HG02798 (cell line): ENCODE measurements around the gene DNAH9.

ENCODE experiments used
- ATAC-seq: cut with Tn5 transposase; IDR thresholded peaks from one replicate; pipeline ENCODE4 v1.9.1; 2021; ENCODE audit warnings: mild to moderate bottlenecking; ENCODE audit not compliant: unreplicated experiment, poor library complexity

DNAH9 gene

GRCh38 chr17:11583306-11583992 lies 14.8 kb upstream of the DNAH9 start:
- no peak for ATAC-seq

GRCh38 chr17:11589716-11590115 lies 8.6 kb upstream of the DNAH9 start:
- ATAC-seq, result no peak

DNA sequence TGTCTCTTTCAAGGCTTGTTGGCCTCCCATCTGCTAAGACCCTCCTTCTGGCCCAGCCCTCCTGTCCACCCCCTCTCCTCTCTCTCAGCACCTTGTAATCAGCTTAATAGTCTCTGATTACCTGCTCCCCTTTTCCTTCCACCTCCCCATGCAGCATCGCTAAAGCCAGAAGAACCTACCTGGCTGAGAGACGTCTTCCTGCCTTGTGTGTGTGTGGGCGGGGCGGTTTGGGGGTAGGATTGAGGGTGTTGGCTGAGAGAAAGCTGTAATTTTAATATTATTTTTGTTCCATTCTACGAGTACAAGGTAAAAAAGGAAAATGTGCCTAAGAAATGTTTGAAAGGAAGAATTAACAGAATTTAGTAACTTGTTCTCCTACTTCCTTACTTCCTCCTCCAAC lies 3.4 kb downstream of the DNAH9 start:
- ATAC-seq, result no peak

DNA sequence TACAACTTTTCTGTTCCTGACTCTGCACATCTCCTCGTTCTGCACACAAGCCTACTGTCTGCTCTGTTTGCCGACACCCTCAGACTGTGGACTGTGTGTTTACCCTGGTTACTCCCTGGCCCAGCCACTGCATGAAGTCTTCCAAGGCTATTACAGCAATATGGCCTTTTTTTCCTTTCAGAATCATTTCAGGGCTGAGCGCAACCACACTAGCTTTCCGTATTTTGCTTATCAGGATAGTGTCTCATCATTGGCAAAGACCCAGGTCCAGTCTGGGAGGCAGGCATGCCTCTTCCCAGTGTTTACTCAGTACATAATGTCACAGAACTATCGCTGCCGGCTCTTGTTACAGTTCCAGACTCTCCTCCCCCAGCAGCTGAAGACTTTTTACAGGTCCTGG lies 10.1 kb downstream of the DNAH9 start:
- ATAC-seq, result no peak

DNA sequence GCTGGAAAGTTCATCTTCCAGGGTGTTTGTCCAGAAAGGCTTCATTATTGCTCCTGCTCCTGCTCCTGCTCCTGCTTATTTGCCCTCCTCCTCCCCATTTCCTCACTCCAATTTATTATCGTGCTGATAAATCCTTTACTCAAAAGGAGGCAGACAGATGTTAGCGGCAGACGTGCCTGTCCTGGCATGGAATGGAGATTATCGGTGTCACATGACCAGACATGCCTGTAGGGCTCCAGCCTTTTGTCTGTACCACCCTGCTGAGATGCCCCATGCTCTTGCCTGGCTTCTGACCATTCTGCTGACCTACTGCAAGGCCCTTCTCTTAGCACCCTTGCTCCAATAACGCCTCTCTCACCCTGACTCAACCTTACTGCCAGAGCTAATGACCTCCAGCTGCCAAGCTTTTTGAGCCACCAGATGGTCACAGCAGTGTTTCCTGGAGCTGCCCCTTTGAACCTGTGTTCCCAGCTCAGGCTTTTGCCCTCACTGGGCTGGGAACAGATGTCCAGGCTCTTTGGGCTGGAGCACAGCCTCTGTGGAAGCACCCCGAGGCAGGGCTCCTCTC lies 12.8 kb downstream of the DNAH9 start:
- no peak for ATAC-seq

GRCh38 chr17:11612956-11613355 lies 14.7 kb downstream of the DNAH9 start:
- ATAC-seq, result no peak

DNA sequence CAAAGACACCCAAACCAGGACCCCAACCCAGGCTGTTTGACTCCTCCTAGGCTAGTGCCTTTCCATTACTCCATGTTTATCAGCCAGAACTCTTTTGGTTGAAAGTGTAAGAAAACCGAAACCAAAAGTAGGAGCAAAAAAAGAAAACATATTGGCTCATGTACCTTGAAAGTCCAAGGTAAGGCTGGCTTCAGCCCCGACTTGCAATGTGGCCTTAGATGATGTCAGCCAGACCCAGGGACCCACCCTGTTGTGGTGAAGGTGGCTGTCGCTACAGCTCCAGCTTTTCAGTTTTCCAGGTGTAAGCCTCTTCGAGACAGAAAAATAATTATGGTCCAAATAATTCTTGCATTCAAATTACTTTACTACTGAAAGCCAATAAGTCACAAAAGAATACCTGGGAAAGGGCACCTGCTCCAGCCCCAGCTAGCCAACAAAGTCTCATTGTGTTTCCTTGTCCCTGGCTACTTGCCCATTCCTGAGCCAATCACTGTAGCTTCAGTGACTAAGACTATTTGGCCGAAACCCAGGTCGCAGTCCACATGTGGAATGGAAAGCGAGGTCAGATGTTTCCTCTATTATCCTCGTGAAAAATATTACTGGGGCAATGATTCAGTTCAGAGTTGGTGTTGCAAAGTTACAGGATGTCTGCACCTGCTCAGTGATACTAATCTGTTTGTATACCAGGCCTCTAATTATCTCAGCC lies 20.7 kb downstream of the DNAH9 start:
- no peak for ATAC-seq

GRCh38 chr17:11622492-11622891 lies 24.2 kb downstream of the DNAH9 start:
- no peak for ATAC-seq

- ATAC-seq, result no peak
Observed at GRCh38 chr17:11624976-11625375, 26.7 kb downstream of the DNAH9 start.

GRCh38 chr17:11625878-11626277 lies 27.6 kb downstream of the DNAH9 start:
- ATAC-seq, result no peak

DNA sequence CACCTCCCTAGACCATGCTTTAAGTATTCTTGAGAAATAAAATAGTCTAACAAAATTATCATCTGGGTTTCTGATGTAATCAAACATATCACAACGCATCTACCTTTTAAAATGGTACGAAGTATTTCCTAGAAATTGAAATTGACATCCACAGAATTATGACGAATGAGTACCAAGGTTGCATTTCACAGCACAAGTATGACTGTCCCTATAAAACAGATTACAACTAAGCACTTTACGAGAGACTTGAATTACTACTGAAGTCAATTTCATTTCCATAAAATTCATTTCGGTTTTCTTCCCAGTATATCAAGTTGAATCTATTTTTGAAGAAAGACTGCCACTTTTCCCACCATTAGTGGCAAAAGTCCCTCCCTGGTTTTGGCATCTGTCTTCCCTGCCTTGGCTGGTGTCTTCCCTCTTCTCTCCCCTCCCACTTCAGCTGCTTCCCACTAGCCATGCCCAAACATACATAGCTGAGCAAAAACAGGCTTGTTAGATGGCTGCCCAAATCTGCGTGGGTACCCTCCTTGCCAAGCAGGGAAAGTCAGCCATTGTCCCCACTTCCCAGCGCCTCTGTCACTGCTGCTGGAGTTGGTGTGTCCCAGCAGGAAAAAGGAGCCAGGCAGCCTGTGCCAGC lies 29.2 kb downstream of the DNAH9 start:
- no peak for ATAC-seq

- ATAC-seq, result no peak
Observed at GRCh38 chr17:11628374-11628773, 30.1 kb downstream of the DNAH9 start.

- no peak for ATAC-seq
Observed at GRCh38 chr17:11628831-11629230, 30.6 kb downstream of the DNAH9 start.

GRCh38 chr17:11636771-11637170 lies 38.5 kb downstream of the DNAH9 start:
- ATAC-seq, result no peak

DNA sequence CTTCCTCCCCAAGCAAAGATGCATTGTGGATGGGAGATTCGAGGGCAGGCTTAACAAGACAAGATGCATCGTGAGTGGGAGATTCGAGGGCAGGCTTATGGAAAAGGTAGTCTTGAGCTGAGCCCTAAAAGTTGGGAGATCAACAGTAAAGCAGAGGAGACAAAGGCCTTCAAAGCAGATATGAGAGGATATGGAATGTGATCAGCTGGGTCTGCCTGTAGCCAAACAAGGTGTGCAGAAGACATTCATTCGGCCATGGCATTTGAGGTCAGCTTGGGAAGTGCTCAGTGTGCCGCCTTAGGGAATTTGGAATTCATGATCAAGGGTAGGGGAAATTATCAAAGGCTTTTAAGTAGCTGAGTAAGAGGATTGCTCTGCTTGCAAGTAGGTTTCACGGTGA lies 39.5 kb downstream of the DNAH9 start:
- ATAC-seq, result no peak

DNA sequence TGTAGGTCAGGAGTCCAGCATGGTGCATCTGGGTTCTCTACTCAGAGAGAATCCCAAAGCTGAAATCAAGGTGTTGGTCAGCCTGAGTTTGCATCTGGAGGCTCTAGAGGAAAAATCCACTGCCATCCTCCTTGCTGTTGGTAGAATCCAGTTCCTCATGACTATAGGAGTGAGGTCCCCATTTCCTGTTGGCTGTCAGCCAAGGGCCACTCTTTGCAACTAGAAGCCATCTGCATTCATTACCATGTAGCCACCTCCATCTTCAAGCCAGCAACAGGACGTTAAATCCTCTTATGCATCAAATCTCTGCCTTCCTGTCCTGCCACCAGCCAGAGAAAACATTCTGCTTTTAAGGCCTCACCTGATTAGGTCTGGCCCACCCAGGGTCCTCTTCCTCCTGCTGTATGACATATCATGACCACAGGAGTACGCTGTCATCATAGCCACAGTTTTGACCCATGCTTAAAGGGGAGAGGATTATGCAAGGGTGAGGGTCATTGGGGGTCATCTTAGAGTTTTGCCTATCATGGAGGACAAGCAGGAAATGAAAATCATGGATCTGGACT lies 40.5 kb downstream of the DNAH9 start:
- ATAC-seq, result no peak

DNA sequence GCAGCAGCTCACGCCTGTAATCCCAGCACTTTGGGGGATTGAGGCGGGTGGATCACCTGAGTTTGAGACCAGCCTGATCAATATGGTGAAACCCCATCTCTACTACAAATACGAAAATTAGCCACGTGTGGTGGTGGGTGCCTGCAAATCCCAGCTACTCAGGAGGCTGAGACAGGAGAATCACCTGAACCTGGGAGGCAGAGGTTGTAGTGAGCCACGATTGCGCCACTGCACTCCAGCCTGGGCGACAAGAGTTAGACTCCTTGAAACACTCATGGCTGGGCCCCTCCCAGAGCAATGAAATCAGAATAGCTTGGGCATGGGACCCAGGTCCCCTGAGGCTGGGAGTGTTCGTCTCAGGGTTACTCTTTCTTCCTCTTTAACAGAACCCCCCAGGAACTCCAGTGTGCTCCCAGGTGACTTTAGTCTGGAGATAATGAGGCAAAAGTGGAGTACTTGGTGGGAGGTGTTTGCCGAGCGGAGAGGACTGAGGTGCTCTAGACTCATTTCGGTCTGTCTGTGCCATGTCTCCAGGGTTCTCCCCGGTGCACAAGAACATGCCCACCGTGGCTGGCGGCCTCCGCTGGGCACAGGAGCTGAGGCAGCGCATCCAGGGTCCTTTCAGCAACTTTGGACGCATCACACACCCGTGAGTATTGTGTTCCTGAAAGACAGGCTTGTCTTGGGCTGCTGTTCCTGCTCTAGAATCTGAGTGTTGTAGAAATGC lies 41.6 kb downstream of the DNAH9 start:
- ATAC-seq, result no peak

DNA sequence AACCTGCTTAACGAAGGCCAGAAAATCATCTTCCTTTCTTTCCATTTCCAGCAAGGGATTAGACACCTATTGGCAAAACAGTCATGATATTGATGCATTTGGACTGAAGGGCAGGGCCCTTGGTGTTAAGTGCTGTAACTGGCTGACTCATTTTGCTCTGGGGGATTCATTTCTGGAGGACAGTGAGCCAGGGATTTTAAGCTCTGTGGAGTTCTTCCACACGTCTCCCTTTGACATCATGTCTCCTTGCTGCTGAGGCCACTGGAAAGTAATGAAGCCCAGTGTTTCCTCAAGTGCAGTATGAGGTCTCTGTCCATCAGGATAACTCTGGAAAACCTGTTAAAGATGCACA lies 42.2 kb downstream of the DNAH9 start:
- no peak for ATAC-seq

DNA sequence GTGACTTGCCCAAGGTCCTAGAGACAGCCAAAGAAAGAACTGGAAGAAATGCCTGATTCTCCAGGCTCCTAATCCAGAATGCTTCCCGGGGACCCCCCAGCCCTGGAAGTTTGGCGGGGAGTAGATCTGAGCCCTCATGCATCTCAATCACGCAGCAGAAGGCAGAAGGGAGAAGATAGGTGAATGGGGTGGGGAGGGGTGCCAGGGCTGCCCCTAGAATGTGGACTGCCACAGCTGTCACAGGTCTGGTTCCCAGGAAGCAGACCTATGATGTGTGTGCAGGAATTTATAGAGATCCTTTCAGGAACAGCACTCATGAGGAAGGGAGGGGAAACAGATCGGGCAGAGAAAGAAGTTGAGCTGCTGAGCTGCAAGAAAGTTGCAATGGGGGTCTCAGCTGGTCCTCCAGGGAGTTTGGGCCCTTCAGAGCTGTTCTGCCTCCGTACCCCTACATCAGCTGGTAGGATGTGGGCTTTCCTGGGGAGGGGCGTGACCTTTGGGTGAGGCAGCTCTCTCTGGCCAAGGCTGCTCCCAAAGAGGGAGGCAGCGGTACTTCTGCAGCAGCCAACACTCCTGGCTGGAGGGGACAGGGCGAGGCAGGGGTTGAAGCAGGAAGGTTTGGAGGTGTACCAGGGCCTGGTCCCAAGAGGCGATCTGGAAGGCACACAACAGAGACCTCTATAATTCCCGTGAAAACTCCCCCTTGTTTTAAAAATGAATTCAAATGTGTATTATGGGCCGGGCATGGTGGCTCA lies 43.4 kb downstream of the DNAH9 start:
- no peak for ATAC-seq

DNA sequence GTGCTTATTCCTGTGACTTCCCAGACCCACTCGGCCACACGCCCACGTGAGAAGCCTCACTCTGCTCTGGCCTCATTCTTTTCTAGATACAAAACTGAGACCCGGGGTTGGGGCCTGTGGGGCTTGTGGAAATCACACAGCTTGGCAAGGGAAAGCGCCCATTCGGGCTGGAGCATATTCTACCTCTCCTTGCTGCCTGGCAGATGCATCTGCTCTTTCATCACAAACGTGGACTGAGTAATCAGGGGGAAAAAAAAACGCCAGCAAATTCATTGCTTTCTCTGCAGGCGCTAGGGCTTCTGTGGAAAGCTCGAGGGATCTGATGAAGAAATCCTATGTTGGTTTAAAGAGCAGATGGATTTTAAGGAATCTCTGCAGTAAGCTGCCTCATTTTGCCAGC lies 44.4 kb downstream of the DNAH9 start:
- ATAC-seq, result no peak
